IPS-18c (cell line): Measurements from ENCODE around the gene PDPR.
"Not testable (repeated sequence)": the region's sequence is repeated elsewhere in the genome, so short reads cannot be mapped to it uniquely, and the experiment has no call there.

Experiments
- H3K4me3 ChIP-seq: 2 replicates; pipeline ENCODE4 v1.7.0; 2013; ENCODE audit warnings: low read depth, mild to moderate bottlenecking, low read length, moderate library complexity; ENCODE audit not compliant: insufficient read depth
- H3K9me3 ChIP-seq: one replicate; pipeline ENCODE4 v1.6.1; 2013; ENCODE audit warnings: mild to moderate bottlenecking, low read length, moderate library complexity; ENCODE audit not compliant: control insufficient read depth, insufficient read depth

The PDPR gene

DNA sequence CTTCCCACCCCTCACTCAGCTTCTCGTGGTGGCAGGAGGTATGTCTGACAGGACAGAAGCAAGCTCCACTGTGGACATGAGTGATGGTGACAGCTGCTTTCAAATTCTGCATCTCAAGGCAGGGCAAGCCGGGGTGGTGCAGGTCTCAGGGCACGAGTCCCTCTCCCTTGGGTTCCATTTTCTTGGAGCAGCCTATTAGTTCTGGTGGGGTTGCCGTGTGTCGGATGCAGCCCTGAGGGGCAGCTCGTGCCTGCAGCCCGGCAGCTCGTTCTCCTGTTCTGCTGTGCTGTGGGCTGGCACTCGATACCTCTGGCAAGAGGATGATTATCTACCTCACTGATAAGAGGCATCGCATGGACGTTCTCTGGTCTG, 43.0 kb downstream of the PDPR start:
- Histone ChIP-seq H3K9me3 (no peaks in the 10 kb centered on the region), H3K4me3 (no peak overlapping the region)

DNA sequence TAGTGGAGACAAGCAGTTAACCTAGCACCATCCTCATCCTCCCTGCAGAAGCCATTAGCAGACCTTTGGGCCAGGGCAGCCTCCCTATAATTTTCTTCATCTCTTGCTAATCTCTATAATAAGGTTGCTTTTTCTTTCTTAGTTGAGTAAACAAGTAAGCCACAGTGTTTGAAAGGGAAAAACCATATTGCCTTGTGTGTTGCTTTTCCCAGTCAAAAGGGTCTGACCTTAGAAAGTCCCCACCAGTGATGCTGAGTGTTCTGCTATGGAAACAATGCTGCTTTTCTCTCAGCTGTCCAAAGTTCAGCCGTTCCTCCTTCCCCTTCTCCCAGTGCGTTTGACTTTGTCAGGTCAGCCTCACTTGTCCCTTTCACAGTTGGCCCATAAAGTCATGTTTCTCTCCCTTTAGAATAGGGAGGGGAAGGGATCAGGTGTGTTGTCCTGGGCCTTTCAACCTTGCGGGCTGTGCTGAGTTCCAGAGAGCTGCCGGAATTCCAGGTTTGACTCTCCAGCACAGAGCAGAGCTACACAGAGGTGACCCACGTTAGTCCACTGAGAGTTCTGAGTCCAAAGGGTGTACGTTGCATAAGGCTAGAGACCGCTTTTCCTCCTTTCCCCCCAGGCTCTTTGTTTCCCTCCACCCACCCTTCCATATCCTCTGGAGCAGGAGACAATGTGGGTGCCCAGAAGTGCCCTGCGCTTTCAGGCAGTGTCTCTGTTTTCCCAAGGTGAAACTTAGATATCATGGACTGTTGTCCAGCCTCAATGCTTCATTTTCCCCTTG, 43.5 kb downstream of the PDPR start:
- Histone ChIP-seq H3K4me3 (no peak overlapping the region), H3K9me3 (no peaks in the 10 kb centered on the region)

DNA sequence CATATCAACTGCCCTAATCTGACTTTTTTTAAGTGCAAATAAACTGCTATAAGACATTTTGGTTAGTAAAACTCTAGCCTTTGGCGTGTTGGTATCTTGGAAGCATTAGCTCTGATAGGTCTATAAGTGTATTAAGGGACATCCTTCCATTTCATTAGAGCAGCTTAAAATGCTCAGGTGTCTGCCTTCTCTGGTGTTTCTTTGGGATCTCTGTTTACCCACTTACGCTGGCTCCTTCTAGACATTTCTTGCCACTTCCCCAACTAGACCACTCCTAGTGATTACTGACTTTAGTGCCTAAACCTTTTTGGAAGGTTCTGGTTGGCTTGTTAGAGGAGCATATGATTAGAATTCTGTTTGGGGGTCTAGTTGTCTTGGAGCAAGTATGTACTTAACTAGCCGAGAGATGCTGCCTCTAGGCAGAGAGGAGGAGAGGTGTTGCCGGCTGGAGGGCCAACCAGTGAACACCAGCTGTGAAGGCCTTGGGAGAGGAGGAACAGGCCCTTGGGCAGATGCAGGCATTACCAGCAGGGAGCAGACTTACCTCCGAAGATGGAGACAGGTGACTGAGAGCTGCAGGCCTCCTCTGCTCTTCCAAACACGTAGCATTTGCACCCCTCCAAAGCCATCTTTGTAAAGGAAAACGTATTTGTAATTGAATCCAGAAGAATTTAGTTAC, 44.3 kb downstream of the PDPR start:
- no peak overlapping the region for H3K4me3 ChIP-seq
- H3K9me3 ChIP-seq, result no peaks in the 10 kb centered on the region

DNA sequence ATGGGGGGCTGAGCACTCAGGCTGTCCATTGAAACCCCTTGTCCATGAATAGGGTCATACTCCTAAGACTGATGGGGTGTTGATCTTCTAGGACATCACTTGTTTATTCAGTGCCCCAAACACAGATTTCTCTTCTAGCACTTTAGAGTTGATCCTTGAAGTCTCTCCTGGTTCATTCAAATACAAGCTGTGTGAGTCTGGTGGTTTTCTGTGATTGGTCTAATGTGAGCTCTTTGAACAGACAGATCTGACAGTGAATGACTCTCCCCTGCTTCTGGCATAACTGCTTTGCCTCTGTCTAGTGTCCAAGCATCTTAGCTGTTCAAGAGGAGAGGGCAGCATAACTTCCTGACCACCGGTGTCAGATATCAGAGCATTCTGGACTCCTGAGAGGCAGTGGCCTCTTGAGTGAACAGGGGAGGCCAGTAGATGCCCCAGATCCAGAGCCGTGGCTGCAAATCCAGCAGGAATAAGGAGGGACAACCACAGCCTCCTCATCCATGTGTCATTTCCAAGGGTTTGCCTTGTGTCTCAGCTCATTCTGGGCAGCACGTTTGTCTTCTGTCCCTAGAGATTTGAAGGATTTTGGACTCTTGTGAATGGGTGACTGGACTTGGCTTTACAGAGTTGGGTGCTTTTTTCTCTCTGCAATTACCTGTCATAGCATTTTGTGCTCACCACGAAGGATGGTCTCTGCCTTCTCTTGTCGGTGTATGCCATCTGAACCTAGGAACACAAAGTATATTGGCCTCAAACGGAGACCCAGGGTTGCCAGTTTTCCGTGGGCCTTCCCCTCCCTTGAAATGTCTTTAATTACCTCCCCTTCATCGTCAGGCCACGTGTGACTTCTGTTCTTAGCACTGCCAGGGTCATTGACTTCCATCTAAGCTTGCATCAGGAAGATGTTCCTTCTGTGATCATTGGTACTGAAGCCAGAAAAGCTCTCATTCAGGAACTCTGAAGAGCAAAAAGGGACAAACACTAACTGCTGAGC, 45.5 kb downstream of the PDPR start:
- Histone ChIP-seq H3K9me3 (no peaks in the 10 kb centered on the region), H3K4me3 (no peak overlapping the region)

DNA sequence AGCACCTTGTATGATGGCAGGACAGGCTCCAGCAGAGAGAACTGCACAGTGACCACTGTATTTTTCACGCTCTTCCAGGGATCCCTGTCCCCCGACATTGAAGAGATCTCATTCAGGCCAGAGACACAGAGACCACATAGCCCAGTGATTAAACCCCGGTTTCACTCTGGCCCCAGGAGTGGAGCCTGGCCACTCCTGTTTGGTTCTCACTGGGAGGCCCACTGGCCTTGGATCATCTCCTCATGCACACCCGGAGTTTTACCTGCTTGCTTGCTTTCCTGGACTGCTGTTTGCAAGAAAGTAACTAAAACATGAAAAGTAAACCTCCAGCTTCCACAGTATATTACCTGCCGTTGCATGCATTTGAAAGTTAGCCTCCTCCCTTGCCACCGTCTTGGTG, 46.3 kb downstream of the PDPR start:
- Histone ChIP-seq H3K9me3 (no peaks in the 10 kb centered on the region), H3K4me3 (no peak overlapping the region)

DNA sequence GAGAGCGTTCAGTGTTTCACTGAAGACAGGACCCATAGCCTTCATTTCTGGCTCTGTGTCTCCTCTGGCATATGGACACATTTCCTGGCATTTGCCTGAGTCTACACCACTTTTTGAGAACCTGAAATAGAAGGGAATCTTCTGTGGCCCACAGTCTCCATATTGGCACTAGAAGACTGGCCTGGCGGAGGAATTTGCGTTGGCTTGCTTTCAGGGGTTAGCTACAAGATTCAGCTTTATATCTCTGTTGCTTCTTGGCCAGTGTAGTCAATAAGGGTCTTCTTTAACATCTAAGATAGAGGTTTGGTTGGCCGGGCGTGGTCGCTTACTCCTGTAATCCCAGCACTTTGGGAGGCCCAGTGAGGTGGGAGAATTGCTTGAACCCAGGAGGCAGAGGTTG, 46.7 kb downstream of the PDPR start:
- Histone ChIP-seq H3K4me3 (no peak overlapping the region), H3K9me3 (no peaks in the 10 kb centered on the region)

DNA sequence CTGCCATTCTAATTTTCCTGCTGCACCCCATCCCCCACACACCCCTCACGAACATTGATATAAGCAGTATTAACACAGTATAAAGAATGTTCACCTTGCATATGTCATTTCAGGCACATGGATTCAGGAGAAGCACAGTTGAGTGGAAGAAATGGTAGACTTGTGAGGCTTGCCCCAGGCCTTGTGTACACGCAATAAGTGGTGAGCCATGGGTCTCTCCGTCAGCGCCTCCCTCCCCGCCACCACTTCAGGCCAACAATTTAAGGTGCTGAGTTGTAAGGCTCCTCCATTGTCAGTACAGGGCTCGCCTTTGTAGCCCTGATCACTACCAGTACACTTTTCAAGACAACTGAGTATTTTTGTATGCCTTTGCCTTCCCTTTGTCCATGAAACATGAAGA, 47.2 kb downstream of the PDPR start:
- Histone ChIP-seq H3K4me3 (no peak overlapping the region), H3K9me3 (no peaks in the 10 kb centered on the region)

DNA sequence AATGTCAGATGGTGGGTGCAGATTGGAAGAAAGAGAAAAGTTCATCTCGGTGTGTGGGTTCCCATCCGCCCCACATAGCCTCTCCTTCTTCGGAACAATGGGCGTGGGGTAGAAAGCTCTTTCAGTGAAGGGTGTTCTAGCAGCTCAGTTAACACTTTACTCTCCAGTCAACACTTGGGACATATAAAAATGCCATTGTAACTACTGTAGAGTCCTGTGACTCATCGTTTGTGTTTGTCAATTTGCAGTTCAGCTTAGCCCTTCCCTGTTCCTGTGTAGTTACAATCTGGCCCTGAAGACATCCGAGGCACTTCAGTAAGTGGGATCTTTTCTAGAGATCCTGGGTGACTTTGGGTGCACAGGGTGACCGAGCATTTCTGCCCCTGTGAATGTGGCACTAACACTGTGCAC, 47.9 kb downstream of the PDPR start:
- no peak overlapping the region for H3K4me3 ChIP-seq
- no peaks in the 10 kb centered on the region for H3K9me3 ChIP-seq

DNA sequence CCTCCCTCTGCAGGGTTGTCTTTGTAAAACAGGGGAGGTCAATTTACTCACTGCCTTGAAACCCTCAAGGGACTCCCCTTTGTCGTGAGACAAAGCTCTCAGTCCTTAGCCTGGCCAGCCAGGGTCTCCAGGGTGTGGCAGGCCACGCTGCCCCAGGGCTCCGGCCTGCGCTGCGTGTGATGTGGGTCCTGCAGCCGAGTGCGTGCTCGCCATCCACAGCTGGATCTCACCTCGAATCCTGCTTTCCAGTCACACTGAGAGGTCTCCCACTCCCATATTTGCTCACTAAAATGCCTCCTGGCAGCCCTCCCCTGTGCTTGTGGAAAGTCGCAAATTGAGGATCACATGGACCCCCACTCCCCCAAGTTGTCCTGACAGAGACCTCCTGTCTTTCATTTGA, 49.5 kb downstream of the PDPR start:
- Histone ChIP-seq H3K4me3 (no peak overlapping the region), H3K9me3 (no peaks in the 10 kb centered on the region)

DNA sequence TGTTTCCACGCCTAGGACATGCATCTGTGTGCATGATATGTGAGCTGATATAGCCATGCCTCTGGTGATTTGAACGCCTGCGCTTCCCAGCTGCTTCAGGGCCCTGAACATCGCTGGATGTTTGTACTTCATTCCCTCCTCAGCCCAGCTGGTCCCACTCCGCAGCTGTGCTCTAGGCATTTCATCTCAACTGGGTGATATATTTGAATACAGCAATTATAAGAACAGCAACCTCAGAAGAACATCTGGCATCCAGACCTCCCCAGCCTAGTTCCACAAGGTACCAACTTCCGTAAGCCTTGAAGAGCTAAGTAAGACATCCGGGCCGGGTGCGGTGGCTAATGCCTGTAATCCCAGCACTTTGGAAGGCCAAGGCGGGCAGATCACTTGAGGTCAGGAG, 52.6 kb downstream of the PDPR start:
- not testable (repeated sequence) for H3K4me3 ChIP-seq, H3K9me3 ChIP-seq

DNA sequence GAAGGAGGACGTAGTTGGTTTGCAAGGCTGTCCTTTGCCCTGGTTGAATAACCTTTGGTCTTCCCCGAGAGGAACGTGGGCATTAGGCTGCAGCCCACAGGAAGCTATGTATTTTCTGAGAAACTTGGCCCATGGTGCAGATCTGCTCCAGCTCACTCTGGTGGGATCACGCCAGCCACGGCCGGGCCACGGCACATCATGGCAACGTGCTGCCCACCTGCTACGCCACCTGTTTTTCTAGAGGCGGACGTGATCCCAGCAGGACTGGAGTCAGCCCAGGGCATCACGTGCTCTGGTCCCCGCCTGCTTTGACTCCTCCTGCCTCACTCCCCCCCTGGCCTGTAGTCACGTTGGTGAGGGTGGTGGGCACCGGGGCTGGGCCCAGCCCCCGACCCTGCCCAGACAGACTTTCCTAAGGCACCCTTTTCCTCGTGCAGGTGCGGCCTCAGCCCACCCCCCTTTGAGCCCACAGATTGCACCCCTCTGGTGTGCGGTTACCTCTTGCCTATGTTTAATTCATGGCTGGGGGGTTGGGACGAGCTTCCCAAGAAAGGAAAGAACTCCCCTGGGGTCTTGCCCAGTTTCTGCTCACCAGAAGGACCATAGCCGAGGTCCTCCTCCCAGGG, 59.2 kb downstream of the PDPR start, which contains the start of gene CLEC18C:
CLEC18C (plus strand) TSS at position 576 of the 626 bp plus-strand sequence. CDS start 492 bp downstream, outside the sequence.
- not testable (repeated sequence) for H3K4me3 ChIP-seq, H3K9me3 ChIP-seq

DNA sequence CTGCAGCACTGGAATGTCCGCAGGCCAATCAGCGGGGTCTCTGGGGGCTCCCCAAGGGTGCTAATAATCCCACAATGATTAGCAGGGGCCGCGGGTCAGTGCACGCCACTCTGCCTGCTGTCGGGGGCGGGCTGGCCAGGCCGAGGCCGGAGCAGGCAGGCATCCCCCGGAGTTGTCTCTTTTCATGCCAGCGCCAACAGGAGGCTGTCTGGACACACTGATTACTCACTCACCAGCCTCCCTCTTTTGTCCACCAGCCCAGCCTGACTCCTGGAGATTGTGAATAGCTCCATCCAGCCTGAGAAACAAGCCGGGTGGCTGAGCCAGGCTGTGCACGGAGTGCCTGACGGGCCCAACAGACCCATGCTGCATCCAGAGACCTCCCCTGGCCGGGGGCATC, 59.8 kb downstream of the PDPR start:
- not testable (repeated sequence) for H3K9me3 ChIP-seq, H3K4me3 ChIP-seq

DNA sequence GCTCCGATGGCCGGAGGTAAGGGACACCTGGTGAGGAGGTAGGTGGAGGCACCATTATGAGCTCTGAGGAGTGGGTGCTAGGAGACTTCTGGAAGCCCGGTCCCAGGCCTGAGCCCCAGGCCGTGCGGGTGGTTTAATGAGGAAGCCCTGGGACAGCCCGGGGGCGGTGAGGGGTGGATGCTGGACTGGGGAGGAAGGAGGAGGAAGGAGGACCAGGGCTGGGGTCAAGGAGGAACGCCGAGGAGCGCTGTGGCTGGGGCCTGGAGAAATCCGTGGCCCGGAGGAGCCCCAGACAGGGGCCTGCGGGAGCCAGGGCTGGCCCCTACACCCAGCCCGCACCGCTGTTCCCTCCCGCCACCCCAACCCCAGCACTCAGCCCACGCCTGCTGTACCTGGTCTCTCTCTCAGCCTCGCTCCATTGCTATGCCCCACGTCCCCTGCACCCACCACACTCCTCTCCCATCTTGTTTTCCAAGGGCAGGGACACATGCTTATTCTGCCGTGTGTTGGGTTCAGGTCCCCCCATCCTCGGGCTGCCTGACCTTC, 60.3 kb downstream of the PDPR start:
- not testable (repeated sequence) for H3K4me3 ChIP-seq, H3K9me3 ChIP-seq

DNA sequence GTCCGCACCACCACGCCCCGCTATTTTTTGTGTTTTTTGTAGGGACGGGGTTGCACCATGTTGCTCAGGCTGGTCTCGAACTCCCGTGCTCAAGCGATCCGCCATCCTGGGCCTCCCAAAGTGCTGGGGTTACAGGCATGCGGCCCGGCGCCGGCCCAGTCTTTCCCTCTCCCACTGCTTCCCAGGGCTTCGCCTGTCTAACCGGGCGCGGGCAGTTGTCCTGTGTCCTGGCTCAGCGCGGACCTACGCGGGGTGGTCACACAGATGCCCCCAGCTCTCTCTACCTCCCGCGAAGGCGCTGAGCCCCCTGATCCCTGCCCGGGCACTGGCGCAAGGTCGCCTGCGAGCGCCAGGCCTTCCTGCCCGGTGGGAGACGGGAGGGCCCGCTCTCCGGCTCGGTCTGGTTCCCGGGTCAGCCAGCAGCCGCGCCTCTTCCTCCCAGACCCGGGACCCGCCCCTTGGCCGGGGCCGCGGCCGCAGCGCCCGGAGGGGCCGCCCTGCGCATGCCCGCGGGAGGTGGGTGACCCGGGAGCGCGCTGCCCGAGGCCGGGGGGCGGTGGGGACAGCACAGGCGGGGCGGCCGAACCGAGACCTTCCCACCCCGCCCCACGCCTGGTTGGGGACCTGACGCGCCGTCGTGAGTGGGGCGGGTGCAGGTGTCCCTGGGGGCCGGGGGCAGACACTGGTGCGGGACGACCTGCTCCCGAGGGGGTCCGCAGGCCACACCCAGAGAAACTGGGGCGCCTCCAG, 73.9 kb downstream of the PDPR start:
- not testable (repeated sequence) for H3K9me3 ChIP-seq, H3K4me3 ChIP-seq

DNA sequence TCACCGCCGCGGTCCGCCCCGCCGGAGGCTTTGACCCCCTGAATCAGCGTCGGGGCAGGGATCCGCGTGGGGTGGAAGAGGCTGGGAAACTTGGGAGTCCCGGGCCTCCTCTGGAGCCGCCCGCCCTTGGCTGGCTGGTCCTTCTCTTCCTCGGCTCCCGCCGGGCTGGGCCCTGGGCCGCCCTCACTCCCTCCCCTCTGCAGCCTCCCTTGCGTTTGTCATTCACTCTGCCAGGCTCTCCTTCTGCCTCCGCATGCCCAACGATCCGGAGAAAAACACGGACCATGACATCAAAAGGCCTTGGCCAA, 74.4 kb downstream of the PDPR start:
- not testable (repeated sequence) for H3K9me3 ChIP-seq, H3K4me3 ChIP-seq

DNA sequence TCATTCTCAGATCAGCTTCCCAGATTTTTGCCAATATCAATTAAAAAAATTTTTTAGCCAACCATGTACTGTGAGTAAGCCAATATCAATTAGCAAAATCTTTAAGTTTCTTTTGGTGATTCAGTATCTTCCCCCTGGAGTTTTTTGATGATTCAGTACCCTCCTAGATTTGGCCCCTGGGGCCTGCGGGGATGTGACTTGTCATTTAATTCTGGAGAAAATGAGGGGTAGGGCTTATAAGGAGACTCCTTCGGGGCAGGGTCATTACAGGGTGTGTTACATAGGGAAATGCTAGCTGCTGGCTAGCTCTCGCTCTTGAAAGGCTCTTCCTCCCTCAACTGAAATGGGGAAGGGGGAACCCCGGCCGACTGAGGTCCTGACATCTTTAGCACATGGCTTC, 76.4 kb downstream of the PDPR start:
- H3K9me3 ChIP-seq, H3K4me3 ChIP-seq: not testable (repeated sequence)
